Panc1 (cell line): ENCODE measurements around the gene NCLN. TPM values are rescaled to one million over a fixed set of nuclear protein-coding genes. Genes with fewer than 3 reads are reported as not detected.

Source experiments
- ATAC-seq: fragments of 200-7000 bp; cut with Tn5 transposase; 2 replicates; pipeline ENCODE4 v1.9.1; 2020; ENCODE audit warnings: mild to moderate bottlenecking, moderate library complexity
- BruUV-seq: library from RNA; stranded (reverse); fragments of 400-500 nt; replicated peaks from 2 replicates; lab custom pipeline; 2021; lab: Mats Ljungman, UMichigan
- CTCF ChIA-PET: fragments of 300-600 bp; sonication (Branson Sonifier 250); formaldehyde crosslinking; loops from one replicate; lab custom pipeline; 2022; ENCODE audit warnings: antibody characterized with exemption; lab: Charles Lee
- POLR2A ChIA-PET: fragments of 300-600 bp; sonication (Branson Sonifier 250); formaldehyde crosslinking; loops from one replicate; lab custom pipeline; 2022; ENCODE audit warnings: antibody characterized with exemption; lab: Charles Lee
- DNase-seq: peaks from one replicate; pipeline ENCODE4 v3.0.0-alpha.2; 2010; ENCODE audit warnings: low read depth, low spot score
- H3K27ac ChIP-seq: 2 replicates; pipeline ENCODE4 v1.5.1; 2011; ENCODE audit warnings: mild to moderate bottlenecking, low read length, inconsistent platforms
- H3K27me3 ChIP-seq: fragments of 200-500 bp; sonication (Bioruptor generic); 2 replicates; pipeline ENCODE4 v1.6.0; 2014; ENCODE audit warnings: low read length, inconsistent platforms; ENCODE audit not compliant: control insufficient read depth, insufficient read depth
- H3K36me3 ChIP-seq: fragments of 200-500 bp; sonication (Bioruptor generic); 2 replicates; pipeline ENCODE4 v1.5.1; 2014; ENCODE audit warnings: inconsistent platforms, mild to moderate bottlenecking, low read length, moderate library complexity; ENCODE audit not compliant: control insufficient read depth, insufficient read depth
- H3K4me1 ChIP-seq: 2 replicates; pipeline ENCODE4 v1.5.1; 2011; ENCODE audit warnings: inconsistent platforms, mild to moderate bottlenecking, low read length, moderate library complexity; ENCODE audit not compliant: control insufficient read depth, insufficient read depth
- H3K4me3 ChIP-seq, 2 experiments: 2 replicates each; pipeline ENCODE4 v1.5.1; 2011 to 2012; ENCODE audit warnings: low read depth in 2 of 2, low read length in 2 of 2, mild to moderate bottlenecking in 2 of 2, inconsistent platforms in 1 of 2, moderate library complexity in 1 of 2
- H3K9me3 ChIP-seq: fragments of 200-500 bp; sonication (Bioruptor generic); 2 replicates; pipeline ENCODE4 v1.5.1; 2014; ENCODE audit warnings: low read depth, mild to moderate bottlenecking, inconsistent platforms, low read length, moderate library complexity; ENCODE audit not compliant: control insufficient read depth, insufficient read depth
- POLR2AphosphoS5 ChIP-seq: IDR thresholded peaks from 2 replicates; pipeline ENCODE4 v1.6.1; 2012; ENCODE audit warnings: mild to moderate bottlenecking, low read depth, low read length, moderate library complexity
- SIN3A ChIP-seq: IDR thresholded peaks from 2 replicates; pipeline ENCODE4 v1.6.1; 2012; ENCODE audit warnings: low read depth, mild to moderate bottlenecking, low read length, moderate library complexity, borderline replicate concordance; ENCODE audit not compliant: insufficient read depth
- TCF7L2 ChIP-seq: IDR thresholded peaks from 2 replicates; pipeline ENCODE4 v1.6.1; 2011; ENCODE audit warnings: mild to moderate bottlenecking, low read depth, low read length, inconsistent platforms
- in situ Hi-C: cut with HindIII; loops from 2 replicates; pipeline ENCODE4 v1.10.0; 2016; ENCODE audit warnings: low sequenced_read_pairs, low pct_unique_long_range_greater_than_20kb
- intact Hi-C: fragments of 100-400 bp; cut with micrococcal nuclease; formaldehyde crosslinking; loops from one replicate; pipeline ENCODE4 v1.10.0; 2022; ENCODE audit not compliant: unreplicated experiment
- total RNA-seq: library from RNA; stranded (reverse); gene quantifications from one replicate; pipeline ENCODE4 v1.2.1, GENCODE V29; 2021; ENCODE audit not compliant: unreplicated experiment
- TF ChIP-seq, protein P1 (sequence below): fragments of 450-650 bp; IDR thresholded peaks from 2 replicates; pipeline ENCODE4 v1.5.1; 2017; ENCODE audit warnings: mild to moderate bottlenecking
- TF ChIP-seq, protein P2 (sequence below), 2 experiments: IDR thresholded peaks; 2 replicates each; pipeline ENCODE4 v1.6.1; 2011 to 2012; ENCODE audit warnings: low read depth in 2 of 2, control low read depth in 1 of 2, low read length in 1 of 2, mild to moderate bottlenecking in 1 of 2, moderate library complexity in 1 of 2; ENCODE audit not compliant: insufficient read depth in 1 of 2

The NCLN gene
- total RNA-seq, 1 experiment from 2014 or later, result 132 TPM

DNA sequence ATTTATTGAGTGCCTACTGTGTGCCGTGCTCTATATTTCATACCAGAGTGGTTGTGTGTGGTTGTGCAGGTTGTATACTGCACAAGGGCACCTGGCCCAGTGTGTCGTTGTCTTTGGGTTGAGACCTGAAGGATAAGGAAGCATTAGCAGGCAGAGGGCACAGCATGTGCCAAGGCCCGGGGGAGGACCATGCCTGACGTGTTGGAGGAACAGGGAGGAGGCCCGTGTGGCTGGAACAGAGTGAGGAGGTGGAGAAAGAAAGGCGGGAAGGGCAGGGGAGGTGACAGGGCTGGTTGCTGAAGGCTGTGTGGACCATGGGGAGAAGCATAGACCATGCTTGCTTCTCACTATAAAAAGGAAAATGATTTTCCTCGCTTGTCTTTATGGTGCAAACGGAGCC is 65.5 kb downstream of the NCLN start:
- POLR2A ChIA-PET, result no interaction called here
- ATAC-seq (no peak), DNase-seq (no peak)
- TF ChIP-seq POLR2AphosphoS5, result no peak
- TF ChIP-seq, protein P1, sequence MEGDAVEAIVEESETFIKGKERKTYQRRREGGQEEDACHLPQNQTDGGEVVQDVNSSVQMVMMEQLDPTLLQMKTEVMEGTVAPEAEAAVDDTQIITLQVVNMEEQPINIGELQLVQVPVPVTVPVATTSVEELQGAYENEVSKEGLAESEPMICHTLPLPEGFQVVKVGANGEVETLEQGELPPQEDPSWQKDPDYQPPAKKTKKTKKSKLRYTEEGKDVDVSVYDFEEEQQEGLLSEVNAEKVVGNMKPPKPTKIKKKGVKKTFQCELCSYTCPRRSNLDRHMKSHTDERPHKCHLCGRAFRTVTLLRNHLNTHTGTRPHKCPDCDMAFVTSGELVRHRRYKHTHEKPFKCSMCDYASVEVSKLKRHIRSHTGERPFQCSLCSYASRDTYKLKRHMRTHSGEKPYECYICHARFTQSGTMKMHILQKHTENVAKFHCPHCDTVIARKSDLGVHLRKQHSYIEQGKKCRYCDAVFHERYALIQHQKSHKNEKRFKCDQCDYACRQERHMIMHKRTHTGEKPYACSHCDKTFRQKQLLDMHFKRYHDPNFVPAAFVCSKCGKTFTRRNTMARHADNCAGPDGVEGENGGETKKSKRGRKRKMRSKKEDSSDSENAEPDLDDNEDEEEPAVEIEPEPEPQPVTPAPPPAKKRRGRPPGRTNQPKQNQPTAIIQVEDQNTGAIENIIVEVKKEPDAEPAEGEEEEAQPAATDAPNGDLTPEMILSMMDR, result no peak
- TF ChIP-seq TCF7L2, result no peak
- no peak for TF ChIP-seq SIN3A
- TF ChIP-seq, protein P2, sequence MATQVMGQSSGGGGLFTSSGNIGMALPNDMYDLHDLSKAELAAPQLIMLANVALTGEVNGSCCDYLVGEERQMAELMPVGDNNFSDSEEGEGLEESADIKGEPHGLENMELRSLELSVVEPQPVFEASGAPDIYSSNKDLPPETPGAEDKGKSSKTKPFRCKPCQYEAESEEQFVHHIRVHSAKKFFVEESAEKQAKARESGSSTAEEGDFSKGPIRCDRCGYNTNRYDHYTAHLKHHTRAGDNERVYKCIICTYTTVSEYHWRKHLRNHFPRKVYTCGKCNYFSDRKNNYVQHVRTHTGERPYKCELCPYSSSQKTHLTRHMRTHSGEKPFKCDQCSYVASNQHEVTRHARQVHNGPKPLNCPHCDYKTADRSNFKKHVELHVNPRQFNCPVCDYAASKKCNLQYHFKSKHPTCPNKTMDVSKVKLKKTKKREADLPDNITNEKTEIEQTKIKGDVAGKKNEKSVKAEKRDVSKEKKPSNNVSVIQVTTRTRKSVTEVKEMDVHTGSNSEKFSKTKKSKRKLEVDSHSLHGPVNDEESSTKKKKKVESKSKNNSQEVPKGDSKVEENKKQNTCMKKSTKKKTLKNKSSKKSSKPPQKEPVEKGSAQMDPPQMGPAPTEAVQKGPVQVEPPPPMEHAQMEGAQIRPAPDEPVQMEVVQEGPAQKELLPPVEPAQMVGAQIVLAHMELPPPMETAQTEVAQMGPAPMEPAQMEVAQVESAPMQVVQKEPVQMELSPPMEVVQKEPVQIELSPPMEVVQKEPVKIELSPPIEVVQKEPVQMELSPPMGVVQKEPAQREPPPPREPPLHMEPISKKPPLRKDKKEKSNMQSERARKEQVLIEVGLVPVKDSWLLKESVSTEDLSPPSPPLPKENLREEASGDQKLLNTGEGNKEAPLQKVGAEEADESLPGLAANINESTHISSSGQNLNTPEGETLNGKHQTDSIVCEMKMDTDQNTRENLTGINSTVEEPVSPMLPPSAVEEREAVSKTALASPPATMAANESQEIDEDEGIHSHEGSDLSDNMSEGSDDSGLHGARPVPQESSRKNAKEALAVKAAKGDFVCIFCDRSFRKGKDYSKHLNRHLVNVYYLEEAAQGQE (IDR thresholded peaks at IDR 0.05; ENCODE audit: insufficient read depth in 1 of 2, low read depth in 2 of 2, low read length in 1 of 2), result no peak
- no peaks in the 10 kb centered on the region for H3K36me3 ChIP-seq
- no peak overlapping the region for H3K27ac ChIP-seq
- no peaks in the 10 kb centered on the region for H3K4me1 ChIP-seq
- in situ Hi-C loops, result no loop called here
- no TSS peak for BruUV-seq
- H3K9me3 ChIP-seq, result no peaks in the 10 kb centered on the region
- intact Hi-C loops, result no loop called here
- no peak overlapping the region for H3K4me3 ChIP-seq
- no peaks in the 10 kb centered on the region for H3K27me3 ChIP-seq
- CTCF ChIA-PET, result no interaction called here

DNA sequence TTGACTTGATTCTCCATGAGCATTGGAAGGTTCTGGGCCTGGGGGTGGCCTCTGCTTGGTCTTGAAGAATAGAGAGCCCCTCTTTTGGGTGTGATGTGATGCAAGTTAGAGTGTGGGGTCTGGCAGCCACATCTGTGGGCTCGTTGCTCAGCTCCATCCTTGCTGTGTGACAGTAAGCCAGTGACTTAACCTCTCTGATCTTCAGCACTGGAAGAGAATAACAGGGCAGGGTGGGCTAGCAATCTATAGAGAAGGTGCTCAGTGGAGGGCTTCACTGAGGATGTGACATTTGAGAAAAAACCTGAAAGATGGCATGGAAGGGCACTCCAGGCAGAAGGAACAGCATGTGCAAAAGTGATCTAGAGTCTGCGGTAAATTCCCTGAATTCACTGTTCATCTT is 66.9 kb downstream of the NCLN start:
- Histone ChIP-seq H3K4me3 (no peak overlapping the region), H3K27me3 (no peaks in the 10 kb centered on the region), H3K27ac (no peak overlapping the region), H3K4me1 (no peaks in the 10 kb centered on the region), H3K36me3 (no peaks in the 10 kb centered on the region), H3K9me3 (no peaks in the 10 kb centered on the region)
- TF ChIP-seq TCF7L2, result no peak
- no peak for TF ChIP-seq SIN3A
- TF ChIP-seq POLR2AphosphoS5, result no peak
- TF ChIP-seq, protein P1, result no peak
- TF ChIP-seq, protein P2 (IDR thresholded peaks at IDR 0.05; ENCODE audit: insufficient read depth in 1 of 2, low read depth in 2 of 2, low read length in 1 of 2), result no peak
- ChIA-PET CTCF (no interaction called here), POLR2A (interaction anchor here (0.6 kb wide), 1 partner anchor 18 kb away, joined by 3 read pairs; no protein-coding TSS in a partner anchor)
- DNase-seq, result no peak
- BruUV-seq, result no TSS peak
- in situ Hi-C loops, result no loop called here
- intact Hi-C loops, result no loop called here
- ATAC-seq, result no peak
